SK-N-SH (cell line): ENCODE measurements around the gene CD3D.

Experiments used
- CHD2 ChIP-seq: fragments of 150-350 bp; IDR thresholded peaks from 2 replicates; pipeline ENCODE4 v1.6.1; 2018; ENCODE audit warnings: low read length; ENCODE audit not compliant: partially characterized antibody
- CTCF ChIP-seq: fragments of 200-600 bp; sonication (generic); IDR thresholded peaks from 2 replicates; pipeline ENCODE4 v1.6.1; 2017; ENCODE audit warnings: antibody characterized with exemption, mild to moderate bottlenecking, moderate library complexity
- NRF1 ChIP-seq: IDR thresholded peaks from 2 replicates; pipeline ENCODE4 v1.6.1; 2012; ENCODE audit warnings: low read depth, mild to moderate bottlenecking, low read length
- POLR2AphosphoS5 ChIP-seq: IDR thresholded peaks from 2 replicates; pipeline ENCODE4 v1.6.1; 2012; ENCODE audit warnings: low read depth, low read length
- RAD21 ChIP-seq: IDR thresholded peaks from 2 replicates; pipeline ENCODE4 v1.6.1; 2012; ENCODE audit warnings: mild to moderate bottlenecking, low read length
- REST ChIP-seq: IDR thresholded peaks from 2 replicates; pipeline ENCODE4 v1.6.1; 2012; ENCODE audit warnings: mild to moderate bottlenecking, low read depth, low read length, moderate library complexity
- RXRA ChIP-seq: IDR thresholded peaks from 2 replicates; pipeline ENCODE4 v1.4.0; 2012; ENCODE audit warnings: low read depth, mild to moderate bottlenecking, borderline replicate concordance
- SMC3 ChIP-seq: IDR thresholded peaks from 2 replicates; pipeline ENCODE4 v1.6.1; 2012; ENCODE audit warnings: low read depth, low read length, improper control_type of control experiment
- TEAD4 ChIP-seq: IDR thresholded peaks from 2 replicates; pipeline ENCODE4 v1.4.0; 2012; ENCODE audit warnings: mild to moderate bottlenecking, borderline replicate concordance; ENCODE audit not compliant: insufficient read depth
- USF2 ChIP-seq: fragments of 150-350 bp; IDR thresholded peaks from 2 replicates; pipeline ENCODE4 v1.6.1; 2017; ENCODE audit warnings: antibody characterized with exemption, low read length, low read depth, borderline replicate concordance
- YY1 ChIP-seq: IDR thresholded peaks from 2 replicates; pipeline ENCODE4 v1.4.0; 2012; ENCODE audit warnings: low read depth, mild to moderate bottlenecking
- ZBTB33 ChIP-seq: IDR thresholded peaks from 2 replicates; pipeline ENCODE4 v1.4.0; 2012; ENCODE audit warnings: low read depth, borderline replicate concordance

GRCh38 chr11:118373263-118373662 is 30.8 kb upstream of the CD3D start:
- no peak for TF ChIP-seq ZBTB33
- TF ChIP-seq RXRA: no peak
- no peak for TF ChIP-seq CHD2
- TF ChIP-seq CTCF: no peak
- TF ChIP-seq SMC3: no peak
- no peak for TF ChIP-seq POLR2AphosphoS5
- TF ChIP-seq RAD21: no peak
- TF ChIP-seq NRF1: no peak
- TF ChIP-seq REST: no peak
- no peak for TF ChIP-seq USF2
- no peak for TF ChIP-seq TEAD4
- TF ChIP-seq YY1: no peak
